GM23338 (cell line): Measurements from ENCODE around the gene KRTAP19-8. TPM values are rescaled to one million over a fixed set of nuclear protein-coding genes. Genes with fewer than 3 reads are reported as not detected.
A peak's percentile ranks its signal among the peaks of the same experiment; 100 is the strongest.

Experiments used
- ATAC-seq: fragments of 200-7000 bp; cut with Tn5 transposase; 3 replicates; pipeline ENCODE4 v1.9.1; 2020
- DNase-seq: peaks from one replicate; pipeline ENCODE4 v3.0.0-alpha.2; 2015; ENCODE audit warnings: low spot score
- H2AFZ ChIP-seq: fragments of 200-600 bp; sonication (generic); 2 replicates; pipeline ENCODE4 v1.8.0; 2016; ENCODE audit warnings: antibody characterized with exemption, mild to moderate bottlenecking, moderate library complexity
- H3F3A ChIP-seq: fragments of 200-600 bp; sonication (generic); replicated peaks from 2 replicates; pipeline ENCODE4 v1.8.0; 2017; ENCODE audit warnings: antibody characterized with exemption, mixed run types, low read depth
- H3K27ac ChIP-seq: fragments of 200-600 bp; sonication (generic); 2 replicates; pipeline ENCODE4 v1.6.1; 2016; ENCODE audit warnings: low read depth
- H3K27me3 ChIP-seq: fragments of 200-600 bp; sonication (generic); 2 replicates; pipeline ENCODE4 v1.8.0; 2016; ENCODE audit warnings: mild to moderate bottlenecking, mixed run types, moderate library complexity; ENCODE audit not compliant: insufficient read depth
- H3K36me3 ChIP-seq: fragments of 200-600 bp; sonication (generic); 2 replicates; pipeline ENCODE4 v1.8.0; 2016; ENCODE audit warnings: mild to moderate bottlenecking; ENCODE audit not compliant: insufficient read depth
- H3K4me1 ChIP-seq: fragments of 200-600 bp; sonication (generic); 2 replicates; pipeline ENCODE4 v1.8.0; 2016; ENCODE audit warnings: mild to moderate bottlenecking, moderate library complexity; ENCODE audit not compliant: insufficient read depth
- H3K4me2 ChIP-seq: fragments of 200-600 bp; sonication (generic); 2 replicates; pipeline ENCODE4 v1.7.1; 2017; ENCODE audit warnings: mixed run types
- H3K4me3 ChIP-seq: fragments of 200-600 bp; sonication (generic); 2 replicates; pipeline ENCODE4 v1.6.1; 2016; ENCODE audit warnings: mixed run types
- H3K79me2 ChIP-seq: fragments of 200-600 bp; sonication (generic); replicated peaks from 2 replicates; pipeline ENCODE4 v1.8.0; 2017; ENCODE audit warnings: mild to moderate bottlenecking; ENCODE audit not compliant: insufficient read depth
- H3K9me2 ChIP-seq: fragments of 200-600 bp; sonication (generic); 2 replicates; pipeline ENCODE4 v1.8.0; 2017; ENCODE audit not compliant: insufficient read depth
- H4K20me1 ChIP-seq: fragments of 200-600 bp; sonication (generic); replicated peaks from 2 replicates; pipeline ENCODE4 v1.8.0; 2017; ENCODE audit warnings: mild to moderate bottlenecking; ENCODE audit not compliant: insufficient read depth
- H3K27ac Mint-ChIP-seq: 2 replicates; pipeline ENCODE4 v1.8.0; 2020; ENCODE audit warnings: inconsistent platforms, mild to moderate bottlenecking, moderate library complexity, mixed read lengths
- H3K27me3 Mint-ChIP-seq: 3 replicates; pipeline ENCODE4 v1.8.0; 2022; ENCODE audit warnings: low read depth, mild to moderate bottlenecking, moderate library complexity, mixed read lengths, inconsistent platforms; ENCODE audit not compliant: insufficient read depth, poor library complexity
- H3K36me3 Mint-ChIP-seq: 3 replicates; pipeline ENCODE4 v1.8.0; 2021; ENCODE audit warnings: low read depth, mild to moderate bottlenecking, inconsistent platforms, moderate library complexity, mixed read lengths
- H3K4me1 Mint-ChIP-seq: 3 replicates; pipeline ENCODE4 v1.8.0; 2020; ENCODE audit warnings: mild to moderate bottlenecking, inconsistent platforms, mixed read lengths
- H3K4me3 Mint-ChIP-seq: 3 replicates; pipeline ENCODE4 v1.8.0; 2021; ENCODE audit warnings: moderate library complexity, mild to moderate bottlenecking, inconsistent platforms, mixed read lengths
- H3K9me3 Mint-ChIP-seq: 3 replicates; pipeline ENCODE4 v1.8.0; 2020; ENCODE audit warnings: moderate library complexity, mild to moderate bottlenecking, inconsistent platforms, mixed read lengths
- CREB1 ChIP-seq: fragments of 250-450 bp; sonication (Bioruptor Pico); IDR thresholded peaks from 2 replicates; pipeline ENCODE4 v1.5.0; 2020; ENCODE audit warnings: low read depth, mild to moderate bottlenecking, moderate library complexity
- EZH2 ChIP-seq: fragments of 200-600 bp; sonication (generic); IDR thresholded peaks from one replicate; pipeline ENCODE4 v1.8.0; 2017; ENCODE audit warnings: antibody characterized with exemption, mild to moderate bottlenecking, low read depth; ENCODE audit not compliant: unreplicated experiment
- EZH2phosphoT487 ChIP-seq: fragments of 200-600 bp; sonication (generic); IDR thresholded peaks from one replicate; pipeline ENCODE4 v1.8.1; 2018; ENCODE audit warnings: antibody characterized with exemption; ENCODE audit not compliant: unreplicated experiment
- JUNB ChIP-seq: IDR thresholded peaks from one replicate; pipeline ENCODE4 v1.6.1; 2016; ENCODE audit warnings: antibody characterized with exemption; ENCODE audit not compliant: unreplicated experiment
- NANOG ChIP-seq: IDR thresholded peaks from 2 replicates; pipeline ENCODE4 v1.6.1; 2016; ENCODE audit warnings: antibody characterized with exemption, borderline replicate concordance
- POLR2AphosphoS5 ChIP-seq: IDR thresholded peaks from 2 replicates; pipeline ENCODE4 v1.6.1; 2016; ENCODE audit warnings: antibody characterized with exemption, low read depth
- STAT1 ChIP-seq: IDR thresholded peaks from one replicate; pipeline ENCODE4 v1.6.1; 2016; ENCODE audit warnings: antibody characterized with exemption; ENCODE audit not compliant: unreplicated experiment
- ZNF114 ChIP-seq: fragments of 250-450 bp; sonication (Bioruptor Pico); IDR thresholded peaks from 2 replicates; pipeline ENCODE4 v1.5.0; 2020; ENCODE audit warnings: mild to moderate bottlenecking, moderate library complexity
- ZNF331 ChIP-seq: fragments of 250-450 bp; sonication (Bioruptor Pico); IDR thresholded peaks from 2 replicates; pipeline ENCODE4 v1.5.0; 2020; ENCODE audit warnings: low read depth, mild to moderate bottlenecking, moderate library complexity
- polyA plus RNA-seq: library from polyadenylated mRNA; unstranded; fragments of >200 nt; fragmentation: Nextera tagmentation; extraction: Ambion mirVana; gene quantifications from 2 replicates; pipeline ENCODE4 v1.2.1, GENCODE V29; 2016
- total RNA-seq: library from RNA; depleted of rRNA; stranded (reverse); fragments of >200 nt; shearing (Covaris generic); gene quantifications from 2 replicates; pipeline ENCODE4 v1.2.3, GENCODE V29; 2014
- TF ChIP-seq, protein P1 (sequence below): IDR thresholded peaks from one replicate; pipeline ENCODE4 v1.6.1; 2018; ENCODE audit warnings: antibody characterized with exemption; ENCODE audit not compliant: unreplicated experiment
- TF ChIP-seq, protein P2 (sequence below), 2 experiments: fragments of 200-600 bp in 1 of 2; sonication (generic) in 1 of 2; conservative IDR thresholded peaks; 2 replicates each; pipeline versions ENCODE4 v1.5.1 to v1.6.1; 2016 to 2017; ENCODE audit warnings: antibody characterized with exemption in 2 of 2, low read depth in 2 of 2, mild to moderate bottlenecking in 2 of 2, moderate library complexity in 1 of 2
- TF ChIP-seq, protein P3 (sequence below): fragments of 250-450 bp; sonication (Bioruptor Pico); IDR thresholded peaks from 2 replicates; pipeline ENCODE4 v1.5.0; 2020; ENCODE audit warnings: mild to moderate bottlenecking, moderate library complexity
- TF ChIP-seq, protein P4 (sequence below): IDR thresholded peaks from 2 replicates; pipeline ENCODE4 v1.6.1; 2016; ENCODE audit warnings: antibody characterized with exemption

Gene KRTAP19-8
- total and polyA plus RNA-seq, 2 experiments from 2014 or later, result not detected

DNA sequence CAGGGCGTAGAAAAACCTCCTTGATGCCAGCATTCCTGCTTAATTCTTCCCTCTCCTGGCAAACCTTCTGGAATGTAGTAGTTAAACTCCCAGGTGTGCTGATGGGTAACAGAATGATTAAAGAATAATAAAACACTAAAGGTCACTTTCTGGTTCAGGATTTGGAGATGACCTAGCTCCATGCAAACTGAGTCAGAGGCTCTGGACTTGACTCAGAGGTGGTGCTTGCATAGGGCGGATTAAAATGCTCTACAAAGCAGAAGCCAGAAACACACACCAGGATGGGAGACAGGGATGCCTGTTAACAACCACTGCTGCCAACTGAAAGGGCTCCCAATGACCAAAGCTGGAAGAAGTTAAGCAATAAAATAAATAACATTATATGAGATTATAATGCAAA is 41.5 kb downstream of the KRTAP19-8 start:
- Mint-ChIP-seq H3K9me3 (no peaks in the 10 kb centered on the region; the same call in 2 of the 3 replicates), H3K27ac (no peak overlapping the region), H3K27me3 (no peaks in the 10 kb centered on the region), H3K4me1 (peaks cover 14% of the 10 kb centered on the region; the same call in 2 of the 3 replicates), H3K4me3 (no peak overlapping the region), H3K36me3 (no peaks in the 10 kb centered on the region)
- Histone ChIP-seq H3K4me1 (no peaks in the 10 kb centered on the region), H3K36me3 (no peaks in the 10 kb centered on the region), H4K20me1 (no peaks in the 10 kb centered on the region), H3K9me2 (no peaks in the 10 kb centered on the region), H2AFZ (no peak overlapping the region), H3K4me3 (no peak overlapping the region), H3K27ac (no peak overlapping the region), H3F3A (no peaks in the 10 kb centered on the region), H3K27me3 (no peaks in the 10 kb centered on the region), H3K4me2 (no peak overlapping the region), H3K79me2 (no peaks in the 10 kb centered on the region)
- TF ChIP-seq, protein P1, sequence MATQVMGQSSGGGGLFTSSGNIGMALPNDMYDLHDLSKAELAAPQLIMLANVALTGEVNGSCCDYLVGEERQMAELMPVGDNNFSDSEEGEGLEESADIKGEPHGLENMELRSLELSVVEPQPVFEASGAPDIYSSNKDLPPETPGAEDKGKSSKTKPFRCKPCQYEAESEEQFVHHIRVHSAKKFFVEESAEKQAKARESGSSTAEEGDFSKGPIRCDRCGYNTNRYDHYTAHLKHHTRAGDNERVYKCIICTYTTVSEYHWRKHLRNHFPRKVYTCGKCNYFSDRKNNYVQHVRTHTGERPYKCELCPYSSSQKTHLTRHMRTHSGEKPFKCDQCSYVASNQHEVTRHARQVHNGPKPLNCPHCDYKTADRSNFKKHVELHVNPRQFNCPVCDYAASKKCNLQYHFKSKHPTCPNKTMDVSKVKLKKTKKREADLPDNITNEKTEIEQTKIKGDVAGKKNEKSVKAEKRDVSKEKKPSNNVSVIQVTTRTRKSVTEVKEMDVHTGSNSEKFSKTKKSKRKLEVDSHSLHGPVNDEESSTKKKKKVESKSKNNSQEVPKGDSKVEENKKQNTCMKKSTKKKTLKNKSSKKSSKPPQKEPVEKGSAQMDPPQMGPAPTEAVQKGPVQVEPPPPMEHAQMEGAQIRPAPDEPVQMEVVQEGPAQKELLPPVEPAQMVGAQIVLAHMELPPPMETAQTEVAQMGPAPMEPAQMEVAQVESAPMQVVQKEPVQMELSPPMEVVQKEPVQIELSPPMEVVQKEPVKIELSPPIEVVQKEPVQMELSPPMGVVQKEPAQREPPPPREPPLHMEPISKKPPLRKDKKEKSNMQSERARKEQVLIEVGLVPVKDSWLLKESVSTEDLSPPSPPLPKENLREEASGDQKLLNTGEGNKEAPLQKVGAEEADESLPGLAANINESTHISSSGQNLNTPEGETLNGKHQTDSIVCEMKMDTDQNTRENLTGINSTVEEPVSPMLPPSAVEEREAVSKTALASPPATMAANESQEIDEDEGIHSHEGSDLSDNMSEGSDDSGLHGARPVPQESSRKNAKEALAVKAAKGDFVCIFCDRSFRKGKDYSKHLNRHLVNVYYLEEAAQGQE, result no peak
- TF ChIP-seq, protein P2, sequence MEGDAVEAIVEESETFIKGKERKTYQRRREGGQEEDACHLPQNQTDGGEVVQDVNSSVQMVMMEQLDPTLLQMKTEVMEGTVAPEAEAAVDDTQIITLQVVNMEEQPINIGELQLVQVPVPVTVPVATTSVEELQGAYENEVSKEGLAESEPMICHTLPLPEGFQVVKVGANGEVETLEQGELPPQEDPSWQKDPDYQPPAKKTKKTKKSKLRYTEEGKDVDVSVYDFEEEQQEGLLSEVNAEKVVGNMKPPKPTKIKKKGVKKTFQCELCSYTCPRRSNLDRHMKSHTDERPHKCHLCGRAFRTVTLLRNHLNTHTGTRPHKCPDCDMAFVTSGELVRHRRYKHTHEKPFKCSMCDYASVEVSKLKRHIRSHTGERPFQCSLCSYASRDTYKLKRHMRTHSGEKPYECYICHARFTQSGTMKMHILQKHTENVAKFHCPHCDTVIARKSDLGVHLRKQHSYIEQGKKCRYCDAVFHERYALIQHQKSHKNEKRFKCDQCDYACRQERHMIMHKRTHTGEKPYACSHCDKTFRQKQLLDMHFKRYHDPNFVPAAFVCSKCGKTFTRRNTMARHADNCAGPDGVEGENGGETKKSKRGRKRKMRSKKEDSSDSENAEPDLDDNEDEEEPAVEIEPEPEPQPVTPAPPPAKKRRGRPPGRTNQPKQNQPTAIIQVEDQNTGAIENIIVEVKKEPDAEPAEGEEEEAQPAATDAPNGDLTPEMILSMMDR (conservative IDR thresholded peaks at IDR 0.05; ENCODE audit: low read depth in 2 of 2), result no peak
- TF ChIP-seq, protein P3, sequence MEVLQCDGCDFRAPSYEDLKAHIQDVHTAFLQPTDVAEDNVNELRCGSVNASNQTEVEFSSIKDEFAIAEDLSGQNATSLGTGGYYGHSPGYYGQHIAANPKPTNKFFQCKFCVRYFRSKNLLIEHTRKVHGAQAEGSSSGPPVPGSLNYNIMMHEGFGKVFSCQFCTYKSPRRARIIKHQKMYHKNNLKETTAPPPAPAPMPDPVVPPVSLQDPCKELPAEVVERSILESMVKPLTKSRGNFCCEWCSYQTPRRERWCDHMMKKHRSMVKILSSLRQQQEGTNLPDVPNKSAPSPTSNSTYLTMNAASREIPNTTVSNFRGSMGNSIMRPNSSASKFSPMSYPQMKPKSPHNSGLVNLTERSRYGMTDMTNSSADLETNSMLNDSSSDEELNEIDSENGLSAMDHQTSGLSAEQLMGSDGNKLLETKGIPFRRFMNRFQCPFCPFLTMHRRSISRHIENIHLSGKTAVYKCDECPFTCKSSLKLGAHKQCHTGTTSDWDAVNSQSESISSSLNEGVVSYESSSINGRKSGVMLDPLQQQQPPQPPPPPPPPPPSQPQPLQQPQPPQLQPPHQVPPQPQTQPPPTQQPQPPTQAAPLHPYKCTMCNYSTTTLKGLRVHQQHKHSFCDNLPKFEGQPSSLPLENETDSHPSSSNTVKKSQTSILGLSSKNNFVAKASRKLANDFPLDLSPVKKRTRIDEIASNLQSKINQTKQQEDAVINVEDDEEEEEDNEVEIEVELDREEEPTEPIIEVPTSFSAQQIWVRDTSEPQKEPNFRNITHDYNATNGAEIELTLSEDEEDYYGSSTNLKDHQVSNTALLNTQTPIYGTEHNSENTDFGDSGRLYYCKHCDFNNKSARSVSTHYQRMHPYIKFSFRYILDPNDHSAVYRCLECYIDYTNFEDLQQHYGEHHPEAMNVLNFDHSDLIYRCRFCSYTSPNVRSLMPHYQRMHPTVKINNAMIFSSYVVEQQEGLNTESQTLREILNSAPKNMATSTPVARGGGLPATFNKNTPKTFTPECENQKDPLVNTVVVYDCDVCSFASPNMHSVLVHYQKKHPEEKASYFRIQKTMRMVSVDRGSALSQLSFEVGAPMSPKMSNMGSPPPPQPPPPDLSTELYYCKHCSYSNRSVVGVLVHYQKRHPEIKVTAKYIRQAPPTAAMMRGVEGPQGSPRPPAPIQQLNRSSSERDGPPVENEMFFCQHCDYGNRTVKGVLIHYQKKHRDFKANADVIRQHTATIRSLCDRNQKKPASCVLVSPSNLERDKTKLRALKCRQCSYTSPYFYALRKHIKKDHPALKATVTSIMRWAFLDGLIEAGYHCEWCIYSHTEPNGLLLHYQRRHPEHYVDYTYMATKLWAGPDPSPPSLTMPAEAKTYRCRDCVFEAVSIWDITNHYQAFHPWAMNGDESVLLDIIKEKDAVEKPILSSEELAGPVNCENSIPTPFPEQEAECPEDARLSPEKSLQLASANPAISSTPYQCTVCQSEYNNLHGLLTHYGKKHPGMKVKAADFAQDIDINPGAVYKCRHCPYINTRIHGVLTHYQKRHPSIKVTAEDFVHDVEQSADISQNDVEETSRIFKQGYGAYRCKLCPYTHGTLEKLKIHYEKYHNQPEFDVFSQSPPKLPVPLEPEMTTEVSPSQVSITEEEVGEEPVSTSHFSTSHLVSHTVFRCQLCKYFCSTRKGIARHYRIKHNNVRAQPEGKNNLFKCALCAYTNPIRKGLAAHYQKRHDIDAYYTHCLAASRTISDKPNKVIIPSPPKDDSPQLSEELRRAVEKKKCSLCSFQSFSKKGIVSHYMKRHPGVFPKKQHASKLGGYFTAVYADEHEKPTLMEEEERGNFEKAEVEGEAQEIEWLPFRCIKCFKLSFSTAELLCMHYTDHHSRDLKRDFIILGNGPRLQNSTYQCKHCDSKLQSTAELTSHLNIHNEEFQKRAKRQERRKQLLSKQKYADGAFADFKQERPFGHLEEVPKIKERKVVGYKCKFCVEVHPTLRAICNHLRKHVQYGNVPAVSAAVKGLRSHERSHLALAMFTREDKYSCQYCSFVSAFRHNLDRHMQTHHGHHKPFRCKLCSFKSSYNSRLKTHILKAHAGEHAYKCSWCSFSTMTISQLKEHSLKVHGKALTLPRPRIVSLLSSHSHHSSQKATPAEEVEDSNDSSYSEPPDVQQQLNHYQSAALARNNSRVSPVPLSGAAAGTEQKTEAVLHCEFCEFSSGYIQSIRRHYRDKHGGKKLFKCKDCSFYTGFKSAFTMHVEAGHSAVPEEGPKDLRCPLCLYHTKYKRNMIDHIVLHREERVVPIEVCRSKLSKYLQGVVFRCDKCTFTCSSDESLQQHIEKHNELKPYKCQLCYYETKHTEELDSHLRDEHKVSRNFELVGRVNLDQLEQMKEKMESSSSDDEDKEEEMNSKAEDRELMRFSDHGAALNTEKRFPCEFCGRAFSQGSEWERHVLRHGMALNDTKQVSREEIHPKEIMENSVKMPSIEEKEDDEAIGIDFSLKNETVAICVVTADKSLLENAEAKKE (CRISPR knock-in tag), result no peak
- no peak for TF ChIP-seq EZH2
- TF ChIP-seq CREB1 (CRISPR knock-in tag), result no peak
- TF ChIP-seq JUNB, result no peak
- no peak for TF ChIP-seq ZNF114 (CRISPR knock-in tag)
- TF ChIP-seq EZH2phosphoT487, result no peak
- TF ChIP-seq STAT1, result no peak
- TF ChIP-seq POLR2AphosphoS5, result no peak
- TF ChIP-seq, protein P4, sequence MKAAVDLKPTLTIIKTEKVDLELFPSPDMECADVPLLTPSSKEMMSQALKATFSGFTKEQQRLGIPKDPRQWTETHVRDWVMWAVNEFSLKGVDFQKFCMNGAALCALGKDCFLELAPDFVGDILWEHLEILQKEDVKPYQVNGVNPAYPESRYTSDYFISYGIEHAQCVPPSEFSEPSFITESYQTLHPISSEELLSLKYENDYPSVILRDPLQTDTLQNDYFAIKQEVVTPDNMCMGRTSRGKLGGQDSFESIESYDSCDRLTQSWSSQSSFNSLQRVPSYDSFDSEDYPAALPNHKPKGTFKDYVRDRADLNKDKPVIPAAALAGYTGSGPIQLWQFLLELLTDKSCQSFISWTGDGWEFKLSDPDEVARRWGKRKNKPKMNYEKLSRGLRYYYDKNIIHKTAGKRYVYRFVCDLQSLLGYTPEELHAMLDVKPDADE, result no peak
- TF ChIP-seq ZNF331 (CRISPR knock-in tag), result no peak
- no peak for TF ChIP-seq NANOG
- ATAC-seq (no peak), DNase-seq (peak; percentile 11)
